Stimulated activated effector memory CD8-positive, alpha-beta T cell treated with anti-CD3 and anti-CD28 coated beads, Interleukin-12 subunit alpha, Interleukin-12 subunit beta, amount 100 ng/mL, for 72 hours (primary cell): Measurements from ENCODE around the gene ITPRID2.

Experiments
- ATAC-seq: fragments of 150-1000 bp; cut with Tn5 transposase; 2 replicates; pipeline ENCODE4 v1.10.0; 2021
- DNase-seq, 2 donors: peaks; one replicate each; pipeline ENCODE4 v3.0.0; 2021 to 2022; ENCODE audit warnings: low spot score in 2 of 2
- H3K27ac Mint-ChIP-seq: one replicate; pipeline ENCODE4 v1.8.0; 2022; ENCODE audit warnings: mild to moderate bottlenecking, mixed read lengths
- H3K36me3 Mint-ChIP-seq: one replicate; pipeline ENCODE4 v1.8.0; 2022; ENCODE audit warnings: mild to moderate bottlenecking, mixed read lengths
- H3K4me1 Mint-ChIP-seq: one replicate; pipeline ENCODE4 v1.8.0; 2022; ENCODE audit warnings: mixed read lengths
- H3K4me3 Mint-ChIP-seq: one replicate; pipeline ENCODE4 v1.8.0; 2022; ENCODE audit warnings: mild to moderate bottlenecking, mixed read lengths
- H3K9me3 Mint-ChIP-seq: one replicate; pipeline ENCODE4 v1.8.0; 2022; ENCODE audit warnings: mixed read lengths

ITPRID2 gene

GRCh38 chr2:181894381-181894780 lies 2.9 kb downstream of the ITPRID2 start:
- no peak for ATAC-seq
- Mint-ChIP-seq H3K4me3 (no peak overlapping the region), H3K9me3 (no peaks in the 10 kb centered on the region), H3K4me1 (peaks cover 24% of the 10 kb centered on the region), H3K36me3 (peaks cover 33% of the 10 kb centered on the region), H3K27ac (no peak overlapping the region)
- no peak for DNase-seq

- H3K9me3 Mint-ChIP-seq: no peaks in the 10 kb centered on the region
- H3K36me3 Mint-ChIP-seq: peaks cover 48% of the 10 kb centered on the region
- H3K4me3 Mint-ChIP-seq: no peak overlapping the region
- no peak overlapping the region for H3K27ac Mint-ChIP-seq
- DNase-seq: no peak
- no peak for ATAC-seq
- H3K4me1 Mint-ChIP-seq: peaks cover 31% of the 10 kb centered on the region
Measured at GRCh38 chr2:181895818-181896217, 4.3 kb downstream of the ITPRID2 start.

DNA sequence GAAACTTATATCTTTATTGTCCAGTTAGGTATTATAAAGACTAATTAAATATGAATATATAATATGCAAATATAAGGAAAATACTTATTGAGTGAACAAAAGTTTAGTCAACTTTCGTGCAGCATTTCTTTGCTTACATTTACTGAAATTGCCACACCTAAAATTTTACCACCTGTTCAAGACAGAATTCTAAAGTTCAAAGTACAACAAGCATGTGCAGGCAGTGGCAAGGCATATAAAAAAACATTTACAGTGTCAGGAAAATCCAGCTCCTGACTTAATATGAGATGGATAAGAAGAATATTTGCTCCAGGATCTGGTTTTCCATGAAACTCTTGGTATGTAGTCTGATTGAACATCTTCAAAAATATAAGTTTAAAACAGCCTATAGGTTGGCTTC lies 4.8 kb downstream of the ITPRID2 start:
- no peak for DNase-seq
- Mint-ChIP-seq H3K9me3 (no peaks in the 10 kb centered on the region), H3K4me3 (no peak overlapping the region), H3K27ac (no peak overlapping the region), H3K36me3 (peaks cover 52% of the 10 kb centered on the region), H3K4me1 (peaks cover 31% of the 10 kb centered on the region)
- ATAC-seq: no peak

- H3K4me3 Mint-ChIP-seq: no peak overlapping the region
- peaks cover 11% of the 10 kb centered on the region for H3K4me1 Mint-ChIP-seq
- DNase-seq: no peak
- no peak overlapping the region for H3K27ac Mint-ChIP-seq
- peaks cover 78% of the 10 kb centered on the region for H3K36me3 Mint-ChIP-seq
- ATAC-seq: no peak
- H3K9me3 Mint-ChIP-seq: no peaks in the 10 kb centered on the region
Measured at GRCh38 chr2:181900007-181900651, 8.6 kb downstream of the ITPRID2 start.

GRCh38 chr2:181902625-181903024 lies 11.1 kb downstream of the ITPRID2 start:
- Mint-ChIP-seq H3K4me3 (no peak overlapping the region), H3K4me1 (peaks cover 6% of the 10 kb centered on the region), H3K36me3 (peaks cover 83% of the 10 kb centered on the region), H3K9me3 (no peaks in the 10 kb centered on the region), H3K27ac (no peak overlapping the region)
- no peak for ATAC-seq
- DNase-seq: no peak

GRCh38 chr2:181904022-181904632 lies 12.6 kb downstream of the ITPRID2 start:
- peaks cover 6% of the 10 kb centered on the region for H3K4me1 Mint-ChIP-seq
- ATAC-seq (no peak), DNase-seq (no peak)
- no peak overlapping the region for H3K4me3 Mint-ChIP-seq
- peaks cover 77% of the 10 kb centered on the region for H3K36me3 Mint-ChIP-seq
- no peaks in the 10 kb centered on the region for H3K9me3 Mint-ChIP-seq
- H3K27ac Mint-ChIP-seq: no peak overlapping the region

DNA sequence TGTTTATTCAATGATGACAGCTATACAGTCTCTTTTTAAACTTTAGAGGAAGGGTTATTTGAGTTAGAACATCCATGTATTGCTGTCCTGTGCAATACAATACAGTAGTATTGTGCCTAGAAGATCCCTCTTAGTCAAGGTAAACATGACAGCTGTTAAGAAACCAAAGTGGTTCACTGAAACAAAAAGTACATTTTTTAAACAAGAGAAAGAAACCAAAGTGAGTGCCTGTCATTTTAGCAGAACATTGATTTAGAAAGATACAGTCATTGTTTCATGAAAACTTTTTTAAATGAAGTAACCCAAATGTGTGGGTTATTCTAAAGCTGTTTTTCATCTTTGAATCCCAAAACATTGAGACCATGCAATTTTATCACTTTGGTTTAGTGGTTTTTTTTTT lies 15.5 kb downstream of the ITPRID2 start:
- Mint-ChIP-seq H3K36me3 (peaks cover 72% of the 10 kb centered on the region), H3K4me1 (no peaks in the 10 kb centered on the region), H3K4me3 (no peak overlapping the region), H3K9me3 (no peaks in the 10 kb centered on the region), H3K27ac (no peak overlapping the region)
- DNase-seq (no peak), ATAC-seq (peak; percentile 92)

DNA sequence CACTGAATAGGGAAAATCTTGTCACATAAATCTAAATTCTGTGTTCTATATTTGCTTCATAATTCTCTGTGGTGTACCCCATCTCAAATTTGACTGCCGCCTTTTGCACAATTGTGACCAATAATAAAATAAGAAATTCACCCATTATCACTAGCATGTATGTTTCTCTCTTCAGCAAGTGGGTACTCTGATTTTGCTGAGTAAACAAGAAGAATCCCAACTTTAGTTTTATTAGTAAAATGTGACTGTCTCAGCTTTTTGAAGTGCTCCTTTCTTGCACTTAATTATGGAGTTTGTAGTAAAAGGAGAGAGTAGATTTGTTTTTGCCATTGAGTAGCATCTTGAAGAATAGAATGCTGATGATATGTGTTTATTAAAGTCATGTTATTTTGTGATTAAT lies 16.1 kb downstream of the ITPRID2 start:
- Mint-ChIP-seq H3K36me3 (peaks cover 66% of the 10 kb centered on the region), H3K9me3 (no peaks in the 10 kb centered on the region), H3K27ac (no peak overlapping the region), H3K4me3 (no peak overlapping the region), H3K4me1 (no peaks in the 10 kb centered on the region)
- DNase-seq (no peak), ATAC-seq (no peak)

GRCh38 chr2:181910028-181910831 lies 18.7 kb downstream of the ITPRID2 start:
- Mint-ChIP-seq H3K36me3 (peaks cover 63% of the 10 kb centered on the region), H3K9me3 (no peaks in the 10 kb centered on the region), H3K4me3 (no peak overlapping the region), H3K27ac (no peak overlapping the region), H3K4me1 (no peaks in the 10 kb centered on the region)
- ATAC-seq (no peak), DNase-seq (no peak)

DNA sequence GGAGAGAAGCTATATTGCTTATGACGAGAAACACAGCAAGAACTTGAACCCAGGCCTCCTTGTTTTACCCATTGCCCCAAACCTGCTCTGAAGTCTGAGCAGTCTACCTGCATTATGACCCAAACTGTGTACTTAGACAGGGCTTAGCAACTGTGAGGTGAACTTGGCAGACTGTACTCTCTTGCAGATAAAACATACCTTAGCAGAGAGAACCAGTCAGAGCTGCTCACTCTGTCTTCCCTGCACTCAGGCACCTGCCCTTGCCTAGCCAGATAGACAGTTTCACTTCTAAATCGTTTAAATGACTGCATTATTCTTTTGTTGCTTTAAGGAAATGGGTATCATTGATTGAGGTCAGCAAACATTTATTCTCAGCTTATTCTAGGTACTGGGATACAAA lies 20.3 kb downstream of the ITPRID2 start:
- no peak overlapping the region for H3K4me3 Mint-ChIP-seq
- H3K36me3 Mint-ChIP-seq: peaks cover 65% of the 10 kb centered on the region
- no peak for DNase-seq
- H3K9me3 Mint-ChIP-seq: no peaks in the 10 kb centered on the region
- H3K27ac Mint-ChIP-seq: no peak overlapping the region
- no peak for ATAC-seq
- H3K4me1 Mint-ChIP-seq: no peaks in the 10 kb centered on the region

DNA sequence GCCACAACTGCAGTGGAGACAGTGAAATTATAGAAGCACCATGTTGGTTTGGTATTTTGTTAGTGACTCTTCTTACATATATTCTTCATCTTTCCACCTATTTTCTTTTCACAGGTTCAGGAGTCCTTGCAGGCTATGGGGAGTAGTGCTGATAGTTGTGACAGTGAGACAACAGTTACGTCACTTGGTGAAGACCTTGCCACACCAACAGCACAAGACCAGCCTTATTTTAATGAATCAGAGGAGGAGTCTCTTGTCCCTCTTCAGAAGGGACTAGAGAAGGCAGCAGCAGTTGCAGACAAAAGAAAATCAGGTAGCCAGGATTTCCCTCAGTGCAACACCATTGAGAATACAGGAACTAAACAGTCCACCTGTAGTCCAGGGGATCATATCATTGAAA lies 23.6 kb downstream of the ITPRID2 start:
- Mint-ChIP-seq H3K36me3 (peaks cover 75% of the 10 kb centered on the region), H3K4me1 (no peaks in the 10 kb centered on the region), H3K27ac (no peak overlapping the region), H3K9me3 (no peaks in the 10 kb centered on the region), H3K4me3 (no peak overlapping the region)
- DNase-seq (no peak), ATAC-seq (no peak)

- DNase-seq (no peak), ATAC-seq (no peak)
Measured at GRCh38 chr2:181916726-181917718, 25.5 kb downstream of the ITPRID2 start.

DNA sequence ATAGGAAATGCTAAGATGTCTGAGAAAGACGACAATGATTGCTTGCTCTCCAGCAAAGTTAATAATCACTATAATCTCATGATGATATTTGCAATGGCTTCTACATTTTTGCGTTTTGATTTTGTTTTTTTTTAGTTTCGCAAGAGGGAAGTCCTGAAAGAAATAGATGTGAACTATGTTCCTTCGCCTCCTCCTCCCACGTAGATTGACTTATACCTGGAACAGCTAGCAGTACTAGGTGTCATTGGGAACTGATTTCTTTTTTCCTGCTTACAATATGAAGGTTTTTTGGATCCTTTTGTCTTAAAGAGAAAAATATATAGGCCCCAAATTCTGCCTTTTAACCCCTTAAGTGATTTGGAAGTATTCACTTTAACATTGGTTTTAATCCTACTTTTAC lies 26.7 kb downstream of the ITPRID2 start:
- H3K36me3 Mint-ChIP-seq: peaks cover 82% of the 10 kb centered on the region
- ATAC-seq (no peak), DNase-seq (no peak)
- H3K27ac Mint-ChIP-seq: no peak overlapping the region
- H3K9me3 Mint-ChIP-seq: no peaks in the 10 kb centered on the region
- no peaks in the 10 kb centered on the region for H3K4me1 Mint-ChIP-seq
- H3K4me3 Mint-ChIP-seq: no peak overlapping the region

More at GRCh38 chr2:181916726-181917718, 25.5 kb downstream of the ITPRID2 start:
- peaks cover 72% of the 10 kb centered on the region for H3K36me3 Mint-ChIP-seq
- H3K4me1 Mint-ChIP-seq: no peaks in the 10 kb centered on the region
- no peak overlapping the region for H3K27ac Mint-ChIP-seq
- no peaks in the 10 kb centered on the region for H3K9me3 Mint-ChIP-seq
- no peak overlapping the region for H3K4me3 Mint-ChIP-seq

DNA sequence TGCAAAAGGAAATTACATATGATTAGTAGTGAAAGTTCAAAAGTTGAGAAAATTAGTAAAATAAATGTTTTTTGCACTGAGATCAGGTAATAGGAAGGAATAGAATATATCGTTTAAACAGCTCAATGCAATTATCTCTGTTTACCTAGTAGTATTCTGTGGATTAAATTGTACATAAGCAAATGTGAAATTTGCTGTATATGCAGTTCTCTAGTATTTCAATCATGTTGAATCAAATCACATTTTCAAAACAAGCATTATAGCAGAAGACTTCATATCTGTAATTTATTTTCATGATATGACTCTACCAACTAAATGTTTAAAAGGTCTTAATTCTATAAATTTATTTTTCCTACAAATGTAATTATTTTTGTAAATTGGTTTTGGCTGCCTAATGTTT lies 31.6 kb downstream of the ITPRID2 start:
- H3K36me3 Mint-ChIP-seq: peaks cover 65% of the 10 kb centered on the region
- H3K4me1 Mint-ChIP-seq: no peaks in the 10 kb centered on the region
- DNase-seq (no peak), ATAC-seq (no peak)
- no peak overlapping the region for H3K4me3 Mint-ChIP-seq
- no peak overlapping the region for H3K27ac Mint-ChIP-seq
- H3K9me3 Mint-ChIP-seq: no peaks in the 10 kb centered on the region

DNA sequence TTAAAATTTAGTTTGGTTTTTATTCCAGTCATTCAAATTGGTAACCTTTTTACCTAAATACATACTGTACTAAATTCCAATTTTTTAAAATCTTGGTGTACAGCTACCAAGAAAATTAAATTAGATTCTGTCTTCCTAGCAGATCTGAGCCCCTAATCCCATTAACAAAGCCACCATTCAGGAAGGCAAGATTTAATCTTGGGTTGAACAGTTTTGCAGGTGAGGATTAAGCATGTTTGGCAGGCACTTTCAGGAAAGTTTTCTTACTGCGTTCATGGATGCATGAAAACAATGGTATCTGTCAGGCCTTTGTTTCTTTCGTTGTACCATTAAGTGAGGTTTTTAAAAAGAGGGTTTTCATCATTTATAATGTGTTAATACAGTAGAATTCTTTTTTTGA lies 32.8 kb downstream of the ITPRID2 start:
- ATAC-seq (no peak), DNase-seq (no peak)
- H3K9me3 Mint-ChIP-seq: no peaks in the 10 kb centered on the region
- no peak overlapping the region for H3K27ac Mint-ChIP-seq
- H3K4me1 Mint-ChIP-seq: no peaks in the 10 kb centered on the region
- peaks cover 65% of the 10 kb centered on the region for H3K36me3 Mint-ChIP-seq
- no peak overlapping the region for H3K4me3 Mint-ChIP-seq
